ENCODE results near the gene ISY1.
A peak's percentile ranks its signal among the peaks of the same experiment; 100 is the strongest.
"Not testable (repeated sequence)": the region's sequence is repeated elsewhere in the genome, so short reads cannot be mapped to it uniquely, and the experiment has no call there.

ISY1 gene

GRCh38 chr3:129164500-129164899 is 3.6 kb upstream of the ISY1 start:
- no peak overlapping the region for H3K27ac ChIP-seq
- TF ChIP-seq ZFX (IDR thresholded peaks at IDR 0.05; ENCODE audit: borderline replicate concordance), result no peak
- TF ChIP-seq CTCF (IDR thresholded peaks at IDR 0.05), result no peak

- H3K27ac ChIP-seq, result peak overlapping the region; percentile 96
- TF ChIP-seq CTCF (IDR thresholded peaks at IDR 0.05), result no peak
- TF ChIP-seq ZFX (IDR thresholded peaks at IDR 0.05; ENCODE audit: borderline replicate concordance), result no peak
Observed at GRCh38 chr3:129162729-129163579, 2.1 kb upstream of the ISY1 start.

- no peak for TF ChIP-seq ZFX (IDR thresholded peaks at IDR 0.05; ENCODE audit: borderline replicate concordance)
- peak; percentile 72 for TF ChIP-seq CTCF (IDR thresholded peaks at IDR 0.05)
- H3K27ac ChIP-seq, result peak overlapping the region; percentile 96
Observed at GRCh38 chr3:129161860-129162271, 1.0 kb upstream of the ISY1 start.

GRCh38 chr3:129144786-129145185 is 16.1 kb downstream of the ISY1 start:
- H3K27ac ChIP-seq, result no peak overlapping the region
- no peak for TF ChIP-seq CTCF (IDR thresholded peaks at IDR 0.05)
- no peak for TF ChIP-seq ZFX (IDR thresholded peaks at IDR 0.05; ENCODE audit: borderline replicate concordance)

GRCh38 chr3:129141011-129141410 is 19.9 kb downstream of the ISY1 start:
- not testable (repeated sequence) for H3K27ac ChIP-seq

GRCh38 chr3:129139911-129140310 is 21.0 kb downstream of the ISY1 start:
- TF ChIP-seq CTCF (IDR thresholded peaks at IDR 0.05) (no peak), ZFX (IDR thresholded peaks at IDR 0.05; ENCODE audit: borderline replicate concordance) (no peak)
- no peak overlapping the region for H3K27ac ChIP-seq

- not testable (repeated sequence) for H3K27ac ChIP-seq
Observed at GRCh38 chr3:129136275-129136674, 24.6 kb downstream of the ISY1 start.

- no peak overlapping the region for H3K27ac ChIP-seq
- TF ChIP-seq CTCF (IDR thresholded peaks at IDR 0.05), result no peak
- no peak for TF ChIP-seq ZFX (IDR thresholded peaks at IDR 0.05; ENCODE audit: borderline replicate concordance)
Observed at GRCh38 chr3:129132097-129132866, 28.6 kb downstream of the ISY1 start.
